GM18909 (cell line): ENCODE measurements around the gene VTN.

Source experiments
- ATAC-seq: cut with Tn5 transposase; IDR thresholded peaks from one replicate; pipeline ENCODE4 v1.9.1; 2021; ENCODE audit warnings: mild to moderate bottlenecking; ENCODE audit not compliant: unreplicated experiment, poor library complexity

VTN gene

GRCh38 chr17:28396635-28397239 lies 26.6 kb upstream of the VTN start:
- no peak for ATAC-seq

GRCh38 chr17:28395968-28396367 lies 25.9 kb upstream of the VTN start:
- ATAC-seq, result no peak

- ATAC-seq, result no peak
These were observed 25.3 kb upstream of the VTN start for GRCh38 chr17:28395426-28395825.

GRCh38 chr17:28394337-28395116 lies 24.4 kb upstream of the VTN start:
- ATAC-seq, result no peak

- no peak for ATAC-seq
These were observed 22.4 kb upstream of the VTN start for GRCh38 chr17:28392491-28392890.

GRCh38 chr17:28391401-28391800 lies 21.3 kb upstream of the VTN start:
- ATAC-seq, result no peak

GRCh38 chr17:28390984-28391383 lies 20.9 kb upstream of the VTN start:
- no peak for ATAC-seq

- ATAC-seq, result no peak
These were observed 20.5 kb upstream of the VTN start for GRCh38 chr17:28390563-28390962.

GRCh38 chr17:28390141-28390540 lies 20.0 kb upstream of the VTN start:
- ATAC-seq, result no peak

- ATAC-seq, result no peak
These were observed 18.0 kb upstream of the VTN start for GRCh38 chr17:28388106-28388505.

- ATAC-seq, result no peak
These were observed 16.3 kb upstream of the VTN start for GRCh38 chr17:28386391-28386790.

GRCh38 chr17:28385406-28385805 lies 15.3 kb upstream of the VTN start:
- no peak for ATAC-seq

GRCh38 chr17:28385037-28385400 lies 14.9 kb upstream of the VTN start:
- ATAC-seq, result peak; percentile 34

- ATAC-seq, result peak; percentile 74
These were observed 14.4 kb upstream of the VTN start for GRCh38 chr17:28384281-28385036.

GRCh38 chr17:28381141-28381825 lies 11.2 kb upstream of the VTN start:
- no peak for ATAC-seq

GRCh38 chr17:28379814-28380801 lies 10.0 kb upstream of the VTN start:
- no peak for ATAC-seq

GRCh38 chr17:28372945-28373274 lies 2.8 kb upstream of the VTN start:
- no peak for ATAC-seq

GRCh38 chr17:28372203-28372944 lies 2.3 kb upstream of the VTN start:
- ATAC-seq, result peak; percentile 15
